NCI-H774 (cell line): ENCODE measurements around the gene FOXN1.

Experiments used
- DNase-seq: peaks from one replicate; lab custom pipeline; 2025; lab: John Stamatoyannopoulos, UW

Gene FOXN1

GRCh38 chr17:28526381-28526780 lies 20.2 kb downstream of the FOXN1 start:
- DNase-seq: no peak

GRCh38 chr17:28527181-28527681 lies 21.1 kb downstream of the FOXN1 start:
- no peak for DNase-seq

- no peak for DNase-seq
Measured at GRCh38 chr17:28527859-28528258, 21.7 kb downstream of the FOXN1 start.

GRCh38 chr17:28528327-28529012 lies 22.3 kb downstream of the FOXN1 start:
- no peak for DNase-seq

GRCh38 chr17:28529013-28529400 lies 22.9 kb downstream of the FOXN1 start:
- DNase-seq: no peak

- DNase-seq: no peak
Measured at GRCh38 chr17:28530250-28530649, 24.1 kb downstream of the FOXN1 start.

- DNase-seq: no peak
Measured at GRCh38 chr17:28530926-28531325, 24.8 kb downstream of the FOXN1 start.

GRCh38 chr17:28532050-28532960 lies 26.2 kb downstream of the FOXN1 start:
- DNase-seq: no peak

- no peak for DNase-seq
Measured at GRCh38 chr17:28533091-28533807, 27.1 kb downstream of the FOXN1 start.

- no peak for DNase-seq
Measured at GRCh38 chr17:28534740-28535375, 28.7 kb downstream of the FOXN1 start.

GRCh38 chr17:28536532-28537218 lies 30.5 kb downstream of the FOXN1 start:
- DNase-seq: no peak

- DNase-seq: no peak
Measured at GRCh38 chr17:28537219-28537610, 31.1 kb downstream of the FOXN1 start.

GRCh38 chr17:28538296-28538895 lies 32.2 kb downstream of the FOXN1 start:
- no peak for DNase-seq

GRCh38 chr17:28540231-28540630 lies 34.1 kb downstream of the FOXN1 start:
- DNase-seq: no peak

- DNase-seq: no peak
Measured at GRCh38 chr17:28541439-28541838, 35.3 kb downstream of the FOXN1 start.

- no peak for DNase-seq
Measured at GRCh38 chr17:28544402-28545140, 38.4 kb downstream of the FOXN1 start.

- no peak for DNase-seq
Measured at GRCh38 chr17:28545141-28545503, 39.0 kb downstream of the FOXN1 start.

GRCh38 chr17:28545787-28546415 lies 39.8 kb downstream of the FOXN1 start:
- no peak for DNase-seq

GRCh38 chr17:28547096-28547622 lies 41.0 kb downstream of the FOXN1 start:
- DNase-seq: no peak
